ENCODE results near the gene CISTR. TPM values are rescaled to one million over a fixed set of nuclear protein-coding genes. Genes with fewer than 3 reads are reported as not detected.

Gene CISTR
- total and polyA plus RNA-seq, 4 donors: 0.79 to 1.2 (median 1.1) TPM; not detected in 1

DNA sequence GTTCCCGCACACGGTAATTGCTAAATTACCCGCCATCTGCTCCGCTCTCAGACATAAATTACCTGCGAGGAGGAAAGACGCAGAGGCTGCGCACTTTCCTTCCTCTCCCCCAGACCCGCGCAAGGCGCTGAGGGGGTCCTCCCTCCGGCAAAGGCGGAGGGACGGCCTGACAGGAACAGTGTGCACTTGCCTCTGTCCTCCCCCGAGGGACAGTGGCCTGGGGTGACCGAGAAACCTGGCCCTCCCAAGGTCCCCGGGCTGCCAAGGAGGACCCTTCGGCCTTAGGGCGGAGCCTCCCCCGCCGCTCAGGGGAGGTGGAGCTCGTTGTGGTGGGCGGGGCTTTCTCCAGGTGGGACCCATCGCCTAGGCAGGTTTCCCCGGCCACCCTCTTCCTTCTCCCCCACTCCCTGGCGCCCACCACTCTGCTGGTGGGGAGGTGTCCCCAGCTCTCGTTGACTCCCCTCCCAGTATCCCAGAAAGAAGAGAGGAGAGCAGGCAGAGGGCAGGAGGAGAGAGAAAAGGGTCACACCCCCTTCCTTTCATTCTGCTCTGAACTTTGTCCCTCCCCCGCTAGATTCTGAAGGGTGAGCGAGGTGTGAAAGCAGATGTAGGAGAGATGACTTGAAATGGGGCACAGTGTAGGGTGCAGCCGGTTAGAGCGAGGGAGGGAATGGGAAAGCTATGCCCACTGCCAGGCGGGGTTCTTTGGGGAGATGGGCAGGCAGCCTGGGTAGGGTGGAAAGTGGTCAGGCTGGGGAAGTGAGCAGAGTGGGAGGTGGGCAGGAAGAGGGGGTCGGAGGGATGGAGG lies 13.2 kb downstream of the CISTR start:
- peaks cover 41% of the 10 kb centered on the region for H3K4me1 ChIP-seq (ENCODE audit: control insufficient read depth, insufficient read depth, low read length)
- H3K27me3 ChIP-seq (ENCODE audit: control insufficient read depth, insufficient read depth, low read length): peaks cover 52% of the 10 kb centered on the region
- H3K27ac ChIP-seq (ENCODE audit: low read depth, low read length): no peak overlapping the region
- H3K4me3 ChIP-seq (ENCODE audit: low read depth, low read length): no peak overlapping the region
- peak in 2 of 6 donors; percentile 72 to 87 for DNase-seq (ENCODE audit: low read depth in 4 of 6, low spot score in 6 of 6)
- H3K36me3 ChIP-seq (ENCODE audit: control insufficient read depth, insufficient read depth, low read length): no peaks in the 10 kb centered on the region
- WGBS (ENCODE audit: insufficient coverage): 9% methylated on average over 21 of the region's 32 CpGs
- H3K9me3 ChIP-seq (ENCODE audit: control insufficient read depth, insufficient read depth, low read length): no peaks in the 10 kb centered on the region

DNA sequence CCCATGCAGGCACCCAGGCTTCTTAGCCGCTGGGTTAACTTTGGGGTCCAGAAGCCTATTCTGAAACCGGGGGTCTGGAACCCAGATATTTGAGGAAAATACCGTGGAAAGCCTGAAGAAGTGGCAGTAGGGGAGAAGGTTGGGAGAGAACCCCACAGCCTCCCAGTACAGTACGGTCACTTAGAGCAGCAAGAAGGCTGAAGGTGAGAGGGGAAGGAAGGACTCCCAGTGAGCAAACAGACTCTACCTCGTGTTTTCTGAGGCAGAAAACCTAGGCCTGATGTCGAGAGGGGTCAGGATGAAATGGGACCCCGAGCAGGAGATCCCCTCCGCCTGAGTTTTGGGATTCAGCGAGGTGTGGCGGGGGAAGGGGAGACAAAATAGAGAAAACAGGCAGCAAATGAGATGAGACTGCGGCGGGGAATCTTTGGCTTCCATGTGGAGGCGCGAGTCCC lies 13.8 kb downstream of the CISTR start:
- Histone ChIP-seq H3K27ac (ENCODE audit: low read depth, low read length) (no peak overlapping the region), H3K9me3 (ENCODE audit: control insufficient read depth, insufficient read depth, low read length) (no peaks in the 10 kb centered on the region), H3K36me3 (ENCODE audit: control insufficient read depth, insufficient read depth, low read length) (no peaks in the 10 kb centered on the region), H3K4me3 (ENCODE audit: low read depth, low read length) (no peak overlapping the region), H3K4me1 (ENCODE audit: control insufficient read depth, insufficient read depth, low read length) (peaks cover 34% of the 10 kb centered on the region), H3K27me3 (ENCODE audit: control insufficient read depth, insufficient read depth, low read length) (peaks cover 52% of the 10 kb centered on the region)
- DNase-seq (ENCODE audit: low read depth in 4 of 6, low spot score in 6 of 6): no peak
- 33% methylated on average over 14 of the region's 14 CpGs for WGBS (ENCODE audit: insufficient coverage)

DNA sequence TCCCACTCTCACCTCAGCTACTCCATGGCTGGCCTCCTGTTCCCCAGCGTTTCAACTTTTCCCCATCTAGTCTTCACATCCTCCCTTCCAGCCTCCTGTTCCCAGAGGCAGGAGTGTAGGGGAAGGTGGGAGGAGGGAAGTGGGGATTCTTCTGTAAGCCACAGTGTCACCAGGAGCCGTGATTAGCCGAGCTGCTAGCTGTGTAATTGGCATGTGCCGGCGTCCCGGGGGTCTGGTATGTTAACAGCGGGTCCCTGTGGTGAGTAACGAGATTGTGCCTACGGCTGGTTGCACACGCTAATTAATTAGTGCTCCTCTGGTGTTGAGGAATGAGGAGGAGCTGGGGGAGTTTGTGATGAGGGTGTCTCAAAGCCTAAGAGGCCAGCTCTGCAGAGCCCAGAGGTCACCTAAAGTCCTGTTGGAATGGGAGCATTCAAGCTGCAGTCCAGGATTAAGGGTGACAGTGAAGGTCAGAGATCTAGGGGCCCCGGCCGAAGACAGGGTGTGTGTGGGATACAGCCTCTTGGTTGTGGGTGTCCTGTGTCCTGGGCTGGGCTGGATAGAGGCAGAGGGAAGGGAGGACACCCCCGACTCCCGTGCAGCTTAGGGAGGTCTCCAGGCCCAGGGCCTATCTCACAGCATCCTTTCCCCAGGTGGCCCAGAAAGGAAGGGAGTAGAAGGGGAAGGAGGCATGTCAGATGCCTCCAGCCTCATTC lies 14.5 kb downstream of the CISTR start:
- no peaks in the 10 kb centered on the region for H3K36me3 ChIP-seq (ENCODE audit: control insufficient read depth, insufficient read depth, low read length)
- DNase-seq (ENCODE audit: low read depth in 4 of 6, low spot score in 6 of 6): peak in 1 of 6 donors; percentile 94
- peaks cover 48% of the 10 kb centered on the region for H3K27me3 ChIP-seq (ENCODE audit: control insufficient read depth, insufficient read depth, low read length)
- H3K9me3 ChIP-seq (ENCODE audit: control insufficient read depth, insufficient read depth, low read length): no peaks in the 10 kb centered on the region
- H3K4me3 ChIP-seq (ENCODE audit: low read depth, low read length): no peak overlapping the region
- H3K4me1 ChIP-seq (ENCODE audit: control insufficient read depth, insufficient read depth, low read length): peaks cover 34% of the 10 kb centered on the region
- no peak overlapping the region for H3K27ac ChIP-seq (ENCODE audit: low read depth, low read length)
- 46% methylated on average over 10 of the region's 14 CpGs for WGBS (ENCODE audit: insufficient coverage)

DNA sequence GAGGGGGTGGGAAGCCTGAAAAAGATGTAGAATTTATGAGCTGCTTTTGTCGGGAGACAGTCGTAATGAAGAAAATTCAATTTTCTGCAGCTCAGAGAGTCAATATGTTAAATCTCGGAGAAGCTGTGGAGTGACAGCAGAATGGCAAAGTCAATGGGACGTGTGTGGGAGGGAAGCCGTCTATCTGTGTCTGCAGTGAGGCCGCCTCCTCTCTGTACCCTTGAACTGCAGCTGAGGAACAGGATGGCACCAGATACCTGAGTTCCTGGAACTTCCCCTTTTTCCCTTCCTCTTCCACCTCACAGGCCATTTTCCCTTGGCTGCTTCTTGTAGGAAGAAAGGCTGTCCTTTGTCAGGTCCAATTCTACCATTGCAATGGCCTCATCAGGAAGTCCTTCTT lies 15.2 kb downstream of the CISTR start:
- 73% methylated on average over 4 of the region's 6 CpGs for WGBS (ENCODE audit: insufficient coverage)
- peaks cover 34% of the 10 kb centered on the region for H3K4me1 ChIP-seq (ENCODE audit: control insufficient read depth, insufficient read depth, low read length)
- peaks cover 46% of the 10 kb centered on the region for H3K27me3 ChIP-seq (ENCODE audit: control insufficient read depth, insufficient read depth, low read length)
- peak in 1 of 6 donors; percentile 69 for DNase-seq (ENCODE audit: low read depth in 4 of 6, low spot score in 6 of 6)
- no peak overlapping the region for H3K27ac ChIP-seq (ENCODE audit: low read depth, low read length)
- H3K9me3 ChIP-seq (ENCODE audit: control insufficient read depth, insufficient read depth, low read length): no peaks in the 10 kb centered on the region
- no peaks in the 10 kb centered on the region for H3K36me3 ChIP-seq (ENCODE audit: control insufficient read depth, insufficient read depth, low read length)
- no peak overlapping the region for H3K4me3 ChIP-seq (ENCODE audit: low read depth, low read length)

DNA sequence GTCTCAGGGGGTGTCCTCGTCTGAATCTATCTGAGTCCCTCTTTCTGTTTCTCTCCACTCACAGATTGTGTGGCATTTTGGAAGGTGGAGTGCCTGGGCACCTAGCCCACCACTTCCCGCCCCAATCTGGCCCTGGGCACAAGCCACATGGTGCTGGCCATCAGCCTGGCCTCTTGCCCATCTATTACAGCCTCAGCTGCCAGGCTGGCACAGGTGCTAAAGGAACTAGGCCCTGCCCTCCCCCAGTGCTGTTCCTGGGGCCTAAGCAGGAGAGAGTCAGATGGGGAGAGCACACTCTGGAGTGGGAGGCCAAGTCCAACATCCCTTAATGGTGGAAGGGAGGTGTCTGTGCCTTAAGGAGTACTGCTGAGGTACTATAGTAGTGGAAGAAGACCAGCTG lies 16.2 kb downstream of the CISTR start:
- peak in 2 of 6 donors; percentile 58 to 81 for DNase-seq (ENCODE audit: low read depth in 4 of 6, low spot score in 6 of 6)
- Histone ChIP-seq H3K36me3 (ENCODE audit: control insufficient read depth, insufficient read depth, low read length) (no peaks in the 10 kb centered on the region), H3K9me3 (ENCODE audit: control insufficient read depth, insufficient read depth, low read length) (no peaks in the 10 kb centered on the region), H3K4me1 (ENCODE audit: control insufficient read depth, insufficient read depth, low read length) (peaks cover 34% of the 10 kb centered on the region), H3K27me3 (ENCODE audit: control insufficient read depth, insufficient read depth, low read length) (peaks cover 46% of the 10 kb centered on the region), H3K4me3 (ENCODE audit: low read depth, low read length) (no peak overlapping the region), H3K27ac (ENCODE audit: low read depth, low read length) (no peak overlapping the region)
- WGBS (ENCODE audit: insufficient coverage): no CpG with 5 or more reads among the region's 2 CpGs

DNA sequence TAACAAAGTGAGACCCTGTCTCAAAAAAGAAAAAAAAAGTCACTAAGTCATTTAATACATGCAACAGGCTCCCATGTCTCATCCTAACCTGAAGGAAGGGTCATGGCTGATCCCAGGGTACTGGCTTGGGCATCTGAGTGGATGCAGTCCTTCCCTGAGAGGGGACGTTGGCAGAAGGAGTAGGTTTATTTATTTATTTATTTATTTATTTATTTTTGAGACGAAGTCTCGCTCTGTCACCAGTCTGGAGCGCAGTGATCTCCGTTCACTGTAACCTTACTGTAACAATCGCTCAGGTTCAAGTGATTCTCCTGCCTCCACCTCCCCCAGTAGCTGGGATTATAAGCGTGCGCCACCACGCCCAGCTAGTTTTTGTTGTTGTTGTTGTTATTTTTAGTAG lies 17.4 kb downstream of the CISTR start:
- Histone ChIP-seq H3K9me3 (ENCODE audit: control insufficient read depth, insufficient read depth, low read length) (no peaks in the 10 kb centered on the region), H3K36me3 (ENCODE audit: control insufficient read depth, insufficient read depth, low read length) (no peaks in the 10 kb centered on the region), H3K27me3 (ENCODE audit: control insufficient read depth, insufficient read depth, low read length) (peaks cover 38% of the 10 kb centered on the region), H3K4me3 (ENCODE audit: low read depth, low read length) (no peak overlapping the region), H3K4me1 (ENCODE audit: control insufficient read depth, insufficient read depth, low read length) (peaks cover 28% of the 10 kb centered on the region), H3K27ac (ENCODE audit: low read depth, low read length) (no peak overlapping the region)
- 100% methylated on average over 3 of the region's 9 CpGs for WGBS (ENCODE audit: insufficient coverage)
- DNase-seq (ENCODE audit: low read depth in 4 of 6, low spot score in 6 of 6): no peak

DNA sequence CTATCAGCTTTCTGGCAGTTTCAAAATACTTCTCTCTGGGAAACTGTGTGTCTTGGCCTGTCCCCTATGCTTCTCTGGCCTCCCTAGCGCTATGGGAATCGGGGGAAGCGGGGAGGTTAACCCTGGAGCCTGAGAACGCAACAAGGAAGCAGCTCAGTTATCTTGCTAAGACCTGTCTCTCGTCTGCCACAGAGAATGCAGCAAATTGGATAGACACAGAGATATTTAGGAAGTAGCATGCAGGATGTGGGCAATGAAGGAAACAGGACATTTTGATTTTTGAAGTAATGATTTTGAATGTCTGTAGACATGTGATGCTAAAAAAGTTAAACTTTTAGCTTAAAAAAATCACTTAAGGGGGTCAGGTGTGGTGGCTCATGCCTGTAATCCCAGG lies 18.0 kb downstream of the CISTR start:
- no peak overlapping the region for H3K4me3 ChIP-seq (ENCODE audit: low read depth, low read length)
- H3K27me3 ChIP-seq (ENCODE audit: control insufficient read depth, insufficient read depth, low read length): peaks cover 32% of the 10 kb centered on the region
- no peaks in the 10 kb centered on the region for H3K9me3 ChIP-seq (ENCODE audit: control insufficient read depth, insufficient read depth, low read length)
- H3K4me1 ChIP-seq (ENCODE audit: control insufficient read depth, insufficient read depth, low read length): peaks cover 22% of the 10 kb centered on the region
- no peak for DNase-seq (ENCODE audit: low read depth in 4 of 6, low spot score in 6 of 6)
- 60% methylated on average over 5 of the region's 5 CpGs for WGBS (ENCODE audit: insufficient coverage)
- H3K36me3 ChIP-seq (ENCODE audit: control insufficient read depth, insufficient read depth, low read length): no peaks in the 10 kb centered on the region
- H3K27ac ChIP-seq (ENCODE audit: low read depth, low read length): no peak overlapping the region

DNA sequence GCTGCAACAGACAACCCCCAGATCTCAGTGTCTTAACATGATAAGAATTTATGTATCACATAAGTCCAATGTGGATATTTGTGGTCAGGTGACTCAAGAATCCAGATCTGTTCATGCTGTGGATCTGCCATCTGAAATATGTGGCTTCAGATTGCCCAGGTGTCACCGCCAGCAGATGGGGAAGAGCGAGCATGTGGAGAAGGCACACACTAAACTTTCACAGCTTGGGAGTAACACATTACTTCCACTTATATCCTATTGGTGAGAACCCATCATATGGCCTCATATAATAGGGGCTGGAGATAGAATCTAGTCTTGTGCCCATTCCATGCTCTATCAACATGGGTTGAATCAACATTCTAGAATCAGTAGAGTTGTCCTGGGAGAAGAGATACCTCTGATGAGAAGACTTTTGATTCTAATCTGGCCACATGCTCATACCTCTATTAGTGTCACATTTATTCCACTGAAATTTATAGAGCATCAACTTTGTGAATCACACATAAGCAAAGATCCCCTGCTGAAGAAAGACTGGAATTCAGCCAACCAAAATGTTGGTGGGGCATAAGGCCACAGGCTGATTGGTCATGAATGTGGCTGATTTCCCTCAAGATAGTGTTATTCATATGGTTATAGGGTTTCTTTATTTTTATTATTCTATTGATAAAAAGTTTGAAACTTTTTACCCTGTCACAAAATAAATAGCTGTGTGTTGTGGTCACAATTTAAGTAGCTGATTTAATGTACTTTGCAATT lies 18.6 kb downstream of the CISTR start:
- H3K27me3 ChIP-seq (ENCODE audit: control insufficient read depth, insufficient read depth, low read length): peaks cover 26% of the 10 kb centered on the region
- H3K9me3 ChIP-seq (ENCODE audit: control insufficient read depth, insufficient read depth, low read length): no peaks in the 10 kb centered on the region
- WGBS (ENCODE audit: insufficient coverage): no CpG with 5 or more reads among the region's 2 CpGs
- no peak for DNase-seq (ENCODE audit: low read depth in 4 of 6, low spot score in 6 of 6)
- H3K36me3 ChIP-seq (ENCODE audit: control insufficient read depth, insufficient read depth, low read length): no peaks in the 10 kb centered on the region
- H3K4me1 ChIP-seq (ENCODE audit: control insufficient read depth, insufficient read depth, low read length): peaks cover 16% of the 10 kb centered on the region
- no peak overlapping the region for H3K27ac ChIP-seq (ENCODE audit: low read depth, low read length)
- H3K4me3 ChIP-seq (ENCODE audit: low read depth, low read length): no peak overlapping the region

DNA sequence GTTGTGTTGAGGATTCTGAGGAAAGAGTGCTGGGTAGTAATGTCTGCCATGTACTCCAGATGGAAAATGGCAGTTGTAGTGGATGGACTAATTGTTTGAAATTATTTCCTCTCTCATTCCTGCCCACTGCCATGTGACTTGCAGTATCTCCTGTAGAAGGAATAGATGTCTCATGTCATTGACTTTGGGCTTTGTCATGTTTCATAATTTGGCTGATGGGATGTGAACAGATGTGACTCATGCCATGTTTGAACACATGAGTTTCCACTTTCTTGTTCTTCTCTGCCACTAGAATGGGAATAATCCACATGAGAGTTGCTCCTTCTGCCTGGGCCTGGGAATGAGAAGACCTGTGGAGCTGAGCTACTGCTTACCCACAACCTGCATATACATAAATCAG lies 22.1 kb downstream of the CISTR start:
- H3K27ac ChIP-seq (ENCODE audit: low read depth, low read length): no peak overlapping the region
- H3K4me3 ChIP-seq (ENCODE audit: low read depth, low read length): no peak overlapping the region
- no peak for DNase-seq (ENCODE audit: low read depth in 4 of 6, low spot score in 6 of 6)
- H3K9me3 ChIP-seq (ENCODE audit: control insufficient read depth, insufficient read depth, low read length): no peaks in the 10 kb centered on the region
- H3K27me3 ChIP-seq (ENCODE audit: control insufficient read depth, insufficient read depth, low read length): no peaks in the 10 kb centered on the region
- H3K36me3 ChIP-seq (ENCODE audit: control insufficient read depth, insufficient read depth, low read length): peaks cover 6% of the 10 kb centered on the region
- peaks cover 10% of the 10 kb centered on the region for H3K4me1 ChIP-seq (ENCODE audit: control insufficient read depth, insufficient read depth, low read length)
